GM13977 (cell line): ENCODE data around the gene DCAF15.
"Not testable (repeated sequence)": the region's sequence is repeated elsewhere in the genome, so short reads cannot be mapped to it uniquely, and the experiment has no call there.

Experiments
- DNase-seq: peaks from one replicate; pipeline ENCODE4 v3.0.0; 2012; ENCODE audit warnings: low spot score
- in situ Hi-C: fragments of 300-500 bp; cut with MboI; formaldehyde crosslinking; loops from one replicate; pipeline ENCODE4 v1.12.0; 2022; ENCODE audit warnings: low sequenced_read_pairs, low pct_unique_long_range_greater_than_20kb, mixed read lengths, inconsistent platforms; ENCODE audit not compliant: unreplicated experiment
- TF ChIP-seq, protein P1 (sequence below): IDR thresholded peaks from 2 replicates; pipeline ENCODE4 v1.5.1; 2012; ENCODE audit warnings: mild to moderate bottlenecking, control low read depth; ENCODE audit not compliant: insufficient read depth; ENCODE audit errors: extremely low read depth, missing control alignments

The DCAF15 gene

DNA sequence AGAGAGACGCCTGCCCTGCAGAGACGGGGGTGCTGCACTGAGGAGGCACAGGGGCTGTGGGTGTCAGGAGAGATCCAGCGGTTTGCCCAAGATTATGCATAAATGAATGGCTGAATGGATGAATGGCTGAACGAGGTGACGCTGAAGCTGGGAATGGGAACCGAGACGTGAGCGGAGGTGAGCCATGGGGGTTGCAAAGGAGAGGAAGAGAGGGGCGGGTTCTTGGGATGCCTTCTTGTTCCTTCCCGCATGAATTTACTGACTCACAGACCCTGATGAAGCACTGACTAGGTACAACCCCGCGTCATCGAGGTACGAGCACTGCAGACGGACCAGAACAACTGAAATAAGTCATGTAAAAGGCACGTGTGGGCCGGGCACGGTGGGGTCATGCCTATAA, 16.7 kb downstream of the DCAF15 start:
- in situ Hi-C loops = no loop called here
- DNase-seq = no peak
- TF ChIP-seq, protein P1, sequence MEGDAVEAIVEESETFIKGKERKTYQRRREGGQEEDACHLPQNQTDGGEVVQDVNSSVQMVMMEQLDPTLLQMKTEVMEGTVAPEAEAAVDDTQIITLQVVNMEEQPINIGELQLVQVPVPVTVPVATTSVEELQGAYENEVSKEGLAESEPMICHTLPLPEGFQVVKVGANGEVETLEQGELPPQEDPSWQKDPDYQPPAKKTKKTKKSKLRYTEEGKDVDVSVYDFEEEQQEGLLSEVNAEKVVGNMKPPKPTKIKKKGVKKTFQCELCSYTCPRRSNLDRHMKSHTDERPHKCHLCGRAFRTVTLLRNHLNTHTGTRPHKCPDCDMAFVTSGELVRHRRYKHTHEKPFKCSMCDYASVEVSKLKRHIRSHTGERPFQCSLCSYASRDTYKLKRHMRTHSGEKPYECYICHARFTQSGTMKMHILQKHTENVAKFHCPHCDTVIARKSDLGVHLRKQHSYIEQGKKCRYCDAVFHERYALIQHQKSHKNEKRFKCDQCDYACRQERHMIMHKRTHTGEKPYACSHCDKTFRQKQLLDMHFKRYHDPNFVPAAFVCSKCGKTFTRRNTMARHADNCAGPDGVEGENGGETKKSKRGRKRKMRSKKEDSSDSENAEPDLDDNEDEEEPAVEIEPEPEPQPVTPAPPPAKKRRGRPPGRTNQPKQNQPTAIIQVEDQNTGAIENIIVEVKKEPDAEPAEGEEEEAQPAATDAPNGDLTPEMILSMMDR = no peak

DNA sequence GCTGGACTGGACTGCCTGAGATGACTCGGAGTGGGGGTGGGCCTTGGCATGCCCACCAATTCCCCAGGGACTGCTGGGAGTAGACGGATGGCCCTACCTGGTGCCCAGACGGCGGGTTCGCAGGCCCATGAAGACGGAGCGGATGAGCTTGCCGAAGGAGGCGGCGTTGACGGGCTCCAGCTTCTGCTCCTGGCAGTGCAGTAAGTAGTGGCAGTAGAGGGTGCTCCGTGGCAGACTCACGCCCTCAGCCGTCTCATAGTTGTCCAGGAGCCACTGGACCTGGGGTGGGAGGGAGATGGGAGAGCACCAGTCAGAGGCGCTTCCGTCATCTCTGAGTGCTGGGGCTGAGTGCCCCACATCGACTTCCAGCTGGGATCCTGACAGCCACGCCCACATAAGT, 17.6 kb downstream of the DCAF15 start:
- no peak for DNase-seq
- TF ChIP-seq, protein P1 = no peak
- in situ Hi-C loops = no loop called here

DNA sequence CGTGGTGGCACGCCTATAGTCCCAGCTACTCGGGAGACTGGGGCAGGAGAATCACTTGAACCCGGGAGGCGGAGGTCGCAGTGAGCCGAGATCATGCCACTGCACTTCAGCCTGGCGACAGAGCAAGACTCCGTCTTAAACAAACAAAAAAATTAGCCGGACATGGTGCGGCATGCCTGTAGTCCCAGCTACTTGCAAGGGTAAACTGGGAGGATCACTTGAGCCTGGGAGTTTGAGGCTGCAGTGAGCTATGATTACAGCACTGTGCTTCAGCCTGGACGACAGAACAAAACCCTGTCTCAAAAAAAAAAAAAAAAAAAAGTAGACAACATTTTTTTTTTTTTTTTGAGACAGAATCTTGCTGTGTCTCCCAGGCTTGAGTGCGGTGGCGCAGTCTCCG, 19.6 kb downstream of the DCAF15 start:
- in situ Hi-C loops, DNase-seq: not testable (repeated sequence)

DNA sequence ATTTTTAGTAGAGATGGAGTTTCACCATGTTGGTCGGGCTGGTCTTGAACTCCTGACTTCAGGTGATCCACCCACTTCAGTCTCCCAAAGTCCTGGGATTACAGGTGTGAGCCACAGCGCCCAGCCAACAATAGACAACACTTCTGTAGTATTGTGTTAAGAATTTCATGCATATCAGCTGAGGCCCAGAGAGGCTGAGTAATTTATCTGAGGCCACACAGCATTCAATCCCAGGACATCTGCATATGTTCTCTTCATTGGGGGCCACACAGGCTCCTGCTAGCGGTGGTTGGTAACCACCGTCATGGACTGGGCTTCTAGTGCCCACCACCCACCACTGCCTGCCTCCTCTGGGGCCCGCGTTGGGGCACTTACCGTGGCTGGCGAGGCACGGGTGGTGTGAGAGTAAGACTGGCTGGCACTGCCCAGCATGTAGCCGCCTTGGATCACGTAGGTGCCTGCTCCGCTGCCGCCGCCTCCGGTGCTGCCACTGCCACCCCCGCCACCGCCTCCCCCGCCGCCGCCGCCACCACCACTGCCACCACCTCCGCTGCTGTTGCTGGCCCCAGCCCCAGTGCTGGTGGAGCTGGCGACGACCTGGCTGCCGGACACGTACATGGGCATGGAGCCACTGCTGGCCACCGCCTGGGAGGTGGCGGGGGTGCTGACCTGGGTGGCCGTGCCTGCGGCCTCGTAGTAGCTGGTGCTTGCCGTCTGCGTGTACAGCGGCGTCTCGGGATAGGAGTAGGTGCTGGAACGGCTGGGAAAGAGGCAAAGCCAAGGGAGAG, 20.3 kb downstream of the DCAF15 start:
- in situ Hi-C loops = no loop called here
- TF ChIP-seq, protein P1 = no peak
- DNase-seq = no peak

DNA sequence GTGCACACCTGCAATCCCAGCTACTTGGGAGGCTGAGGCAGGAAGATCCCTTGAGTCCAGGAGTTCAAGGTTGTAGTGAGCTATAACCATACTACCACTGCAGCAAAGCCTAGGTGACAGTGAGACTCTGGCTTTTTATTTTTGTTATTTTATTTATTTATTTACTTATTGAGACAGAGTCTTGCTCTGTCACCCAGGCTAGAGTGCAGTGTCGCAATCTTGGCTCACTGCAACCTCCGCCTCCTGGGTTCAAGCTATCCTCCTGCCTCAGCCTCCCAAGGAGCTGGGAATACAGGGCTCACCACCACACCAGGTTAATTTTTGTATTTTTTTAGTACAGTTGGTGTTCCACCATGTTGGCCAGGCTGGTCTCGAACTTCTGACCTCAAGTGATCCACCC, 21.2 kb downstream of the DCAF15 start:
- in situ Hi-C loops, DNase-seq: not testable (repeated sequence)

DNA sequence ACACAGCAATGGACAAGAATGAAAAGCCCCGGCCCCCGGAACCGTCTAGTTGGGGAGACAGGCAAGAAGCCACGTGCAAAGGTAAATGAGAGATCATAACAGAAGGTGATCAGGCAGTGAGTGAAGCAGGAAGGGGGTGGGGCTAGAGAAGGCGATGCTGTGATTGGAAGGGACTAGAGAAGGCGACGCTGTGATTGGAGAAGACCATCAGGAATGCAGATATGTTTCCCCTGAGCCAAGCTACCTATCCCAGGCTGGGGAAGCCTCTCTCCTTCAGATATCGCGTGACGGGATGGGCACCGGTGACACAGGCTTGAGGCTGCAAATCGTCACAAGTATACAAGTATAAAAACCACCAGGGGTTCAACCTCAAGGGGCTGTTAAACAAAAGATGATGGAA, 21.8 kb downstream of the DCAF15 start:
- in situ Hi-C loops = no loop called here
- TF ChIP-seq, protein P1 = no peak
- DNase-seq = no peak

DNA sequence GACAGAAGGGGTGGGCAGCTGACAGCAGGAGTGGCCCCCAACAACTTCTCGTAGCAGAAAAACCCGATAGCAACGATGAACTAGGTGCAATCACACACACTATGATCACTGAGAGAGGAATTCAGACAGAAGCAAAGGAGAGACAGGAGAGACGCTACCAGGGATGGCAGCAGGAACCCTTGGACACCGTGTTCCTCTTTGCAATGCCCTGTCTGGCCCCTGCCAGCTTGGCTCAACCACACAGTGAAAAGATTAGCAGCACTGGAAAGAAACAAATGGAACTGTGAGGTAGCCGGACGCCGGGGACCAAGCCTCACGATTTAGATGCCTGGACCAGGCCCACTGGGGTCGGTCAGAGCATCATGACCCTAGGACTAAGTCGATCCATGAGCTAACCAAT, 23.6 kb downstream of the DCAF15 start:
- DNase-seq = no peak
- TF ChIP-seq, protein P1 = no peak
- in situ Hi-C loops = no loop called here

DNA sequence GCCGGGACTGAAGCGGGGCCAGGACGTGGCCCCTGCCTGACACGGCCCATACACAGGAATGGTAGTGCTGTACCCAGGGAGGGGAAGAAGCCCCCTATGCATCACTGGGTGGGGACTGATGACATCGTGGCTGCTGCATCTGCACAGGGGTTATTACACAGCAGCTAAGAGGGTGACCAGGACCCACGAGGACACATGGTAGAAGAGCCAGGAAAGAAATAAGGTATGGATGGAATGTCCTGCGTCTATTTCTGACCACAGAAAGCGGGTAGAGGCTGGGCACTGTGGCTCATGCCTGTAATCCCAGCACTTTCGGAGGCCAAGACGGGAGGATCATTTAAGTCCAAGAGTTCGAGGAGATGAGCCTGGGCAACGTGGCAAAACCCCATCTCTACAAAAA, 24.1 kb downstream of the DCAF15 start:
- in situ Hi-C loops = no loop called here
- DNase-seq = no peak
- TF ChIP-seq, protein P1 = no peak
